ENCODE measurements around the gene HYI. TPM values are rescaled to one million over a fixed set of nuclear protein-coding genes. Genes with fewer than 3 reads are reported as not detected.
A peak's percentile ranks its signal among the peaks of the same experiment; 100 is the strongest.
"Not testable (repeated sequence)": the region's sequence is repeated elsewhere in the genome, so short reads cannot be mapped to it uniquely, and the experiment has no call there.

HYI gene
- total RNA-seq, 1 donor from 2014 or later: 10.0 TPM

GRCh38 chr1:43464681-43465504 is 11.2 kb upstream of the HYI start:
- DNase-seq (no peak), ATAC-seq (ENCODE audit: low read depth) (no peak)
- no peak overlapping the region for H3K4me3 Mint-ChIP-seq
- intact Hi-C loops (cut with micrococcal nuclease): no loop called here
- TF ChIP-seq CTCF (IDR thresholded peaks at IDR 0.05): no peak
- H3K27ac Mint-ChIP-seq: no peak overlapping the region
- no peaks in the 10 kb centered on the region for H3K27me3 Mint-ChIP-seq
- no peaks in the 10 kb centered on the region for H3K9me3 Mint-ChIP-seq
- peaks cover 5% of the 10 kb centered on the region for H3K4me1 Mint-ChIP-seq
- no peaks in the 10 kb centered on the region for H3K36me3 Mint-ChIP-seq (ENCODE audit: low read depth)
- ChIA-PET POLR2A (no interaction called here), CTCF (no interaction called here)

- H3K27me3 Mint-ChIP-seq: no peaks in the 10 kb centered on the region
- DNase-seq: no peak
- intact Hi-C loops (cut with micrococcal nuclease): no loop called here
- no peaks in the 10 kb centered on the region for H3K36me3 Mint-ChIP-seq (ENCODE audit: low read depth)
- no peak for TF ChIP-seq CTCF (IDR thresholded peaks at IDR 0.05)
- POLR2A ChIA-PET: no interaction called here
- no peaks in the 10 kb centered on the region for H3K9me3 Mint-ChIP-seq
- H3K4me1 Mint-ChIP-seq: peaks cover 5% of the 10 kb centered on the region
- no peak overlapping the region for H3K27ac Mint-ChIP-seq
- no peak overlapping the region for H3K4me3 Mint-ChIP-seq
- CTCF ChIA-PET: no interaction called here
- no peak for ATAC-seq (ENCODE audit: low read depth)
Observed at GRCh38 chr1:43463479-43463878, 9.7 kb upstream of the HYI start.

DNA sequence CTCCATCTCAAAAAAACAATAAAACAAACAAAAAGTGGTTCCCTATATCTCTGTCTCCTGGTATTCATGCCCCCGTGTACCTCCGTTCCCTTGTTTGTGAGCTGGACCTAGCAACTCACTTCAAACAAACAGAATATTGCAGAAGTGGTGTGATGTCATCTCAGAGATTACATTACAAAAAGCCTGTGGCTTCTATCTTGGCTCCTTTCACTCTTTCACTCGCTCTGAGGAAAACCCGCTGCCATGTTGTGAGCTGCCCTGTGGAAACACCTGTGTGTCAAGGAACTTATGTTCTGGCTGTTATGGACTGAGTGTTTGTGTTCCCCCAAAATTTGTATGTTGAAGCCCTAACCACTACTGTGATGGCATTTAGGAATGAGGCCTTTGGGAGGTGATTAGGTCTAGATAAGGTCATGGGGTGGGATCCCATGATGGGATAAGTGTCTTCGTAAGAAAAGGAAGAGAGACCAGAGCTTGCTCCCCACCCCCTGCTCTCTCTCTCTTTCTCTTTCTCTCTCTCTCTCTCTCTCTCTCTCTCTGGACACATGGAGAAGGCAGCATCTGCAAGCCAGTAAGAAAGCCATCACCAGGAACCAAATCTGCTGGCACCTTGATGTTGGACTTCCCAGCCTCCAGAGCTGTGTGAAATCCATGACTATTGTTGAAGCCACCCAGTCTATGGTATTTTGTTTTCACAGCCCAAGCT is 7.4 kb upstream of the HYI start:
- no peak for TF ChIP-seq CTCF (IDR thresholded peaks at IDR 0.05)
- DNase-seq (no peak), ATAC-seq (ENCODE audit: low read depth) (no peak)
- H3K36me3 Mint-ChIP-seq (ENCODE audit: low read depth): no peaks in the 10 kb centered on the region
- POLR2A ChIA-PET: interaction anchor here (0.7 kb wide), 1 partner anchor 12 kb away, joined by 3 read pairs; no protein-coding TSS in a partner anchor
- intact Hi-C loops (cut with micrococcal nuclease): no loop called here
- H3K27ac Mint-ChIP-seq: no peak overlapping the region
- peaks cover 5% of the 10 kb centered on the region for H3K4me1 Mint-ChIP-seq
- H3K27me3 Mint-ChIP-seq: peaks cover 14% of the 10 kb centered on the region
- no peaks in the 10 kb centered on the region for H3K9me3 Mint-ChIP-seq
- CTCF ChIA-PET: no interaction called here
- no peak overlapping the region for H3K4me3 Mint-ChIP-seq

DNA sequence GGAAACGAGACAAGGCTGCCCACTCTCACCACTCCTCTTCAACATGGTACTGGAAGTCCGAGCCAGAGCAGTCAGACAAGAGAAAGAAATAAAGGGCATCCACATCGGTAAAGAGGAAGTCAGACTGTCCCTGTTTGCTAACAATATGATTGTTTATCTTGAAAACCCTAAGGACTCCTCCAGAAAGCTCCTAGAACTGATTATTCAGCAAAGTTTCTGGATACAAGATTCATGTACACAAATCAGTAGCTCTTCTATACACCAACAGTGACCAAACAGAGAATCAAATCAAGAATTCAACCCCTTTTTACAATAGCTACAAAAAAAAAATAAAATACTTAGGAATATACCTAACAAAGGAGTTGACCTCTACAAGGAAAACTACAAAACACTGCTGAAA is 4.6 kb upstream of the HYI start:
- POLR2A ChIA-PET; intact Hi-C loops (cut with micrococcal nuclease); DNase-seq; H3K9me3 Mint-ChIP-seq; H3K36me3 Mint-ChIP-seq (ENCODE audit: low read depth); H3K4me3 Mint-ChIP-seq; ATAC-seq (ENCODE audit: low read depth); CTCF ChIA-PET; H3K27ac Mint-ChIP-seq: not testable (repeated sequence)
- Mint-ChIP-seq H3K27me3 (peaks cover 20% of the 10 kb centered on the region), H3K4me1 (peaks cover 16% of the 10 kb centered on the region)

DNA sequence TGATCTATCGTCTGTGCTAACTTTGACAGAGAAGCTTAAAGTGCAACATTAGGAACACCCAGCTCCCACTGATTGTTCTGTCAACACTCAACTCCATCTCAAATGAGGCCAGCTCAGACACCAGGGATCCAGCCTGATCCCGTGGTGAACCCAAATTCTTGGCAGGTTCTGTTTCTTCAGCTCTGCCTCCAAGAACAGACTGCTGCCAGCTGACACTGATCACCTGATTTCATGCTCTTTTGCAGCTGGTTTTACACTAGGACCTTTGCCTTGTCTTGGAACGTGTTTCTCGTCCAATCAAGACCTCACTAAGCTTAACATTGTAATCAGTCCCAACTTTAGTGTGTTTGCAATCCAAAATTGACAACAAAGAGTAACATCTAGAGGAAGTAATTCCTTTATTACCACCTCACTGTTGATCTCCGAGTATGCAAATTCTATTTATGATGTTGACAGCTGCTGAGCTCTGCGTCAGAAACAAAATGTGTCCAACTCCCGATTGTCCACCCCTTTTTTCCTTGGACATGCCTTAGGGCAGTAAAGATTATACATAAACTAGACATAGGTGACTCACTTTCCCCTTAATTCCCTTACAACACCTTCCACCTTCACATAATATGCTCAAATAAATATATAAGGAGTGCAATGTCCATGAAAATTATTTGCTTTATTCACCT is 1.6 kb upstream of the HYI start:
- ATAC-seq (ENCODE audit: low read depth) (no peak), DNase-seq (no peak)
- POLR2A ChIA-PET: interaction anchor here (0.6 to 2.7 kb wide), 5 partner anchors 87 to 676 kb away, joined by 3 to 9 read pairs (median 6); partner anchors contain the start of genes ELOVL1 and KDM4A
- peak overlapping the region; percentile 19 for H3K4me3 Mint-ChIP-seq
- H3K36me3 Mint-ChIP-seq (ENCODE audit: low read depth): peaks cover 21% of the 10 kb centered on the region
- CTCF ChIA-PET: no interaction called here
- peaks cover 20% of the 10 kb centered on the region for H3K27me3 Mint-ChIP-seq
- H3K27ac Mint-ChIP-seq: no peak overlapping the region
- intact Hi-C loops (cut with micrococcal nuclease): no loop called here
- no peak for TF ChIP-seq CTCF (IDR thresholded peaks at IDR 0.05)
- peaks cover 17% of the 10 kb centered on the region for H3K4me1 Mint-ChIP-seq
- H3K9me3 Mint-ChIP-seq: no peaks in the 10 kb centered on the region
